CD4-positive, alpha-beta memory T cell (primary cell): ENCODE data around the gene LRP10. TPM values are rescaled to one million over a fixed set of nuclear protein-coding genes. Genes with fewer than 3 reads are reported as not detected.

Source experiments
- CTCF ChIA-PET: fragments of 350-600 bp; sonication (Branson Sonifier 250); formaldehyde crosslinking; loops from one replicate; lab custom pipeline; 2021; ENCODE audit warnings: inconsistent platforms; ENCODE audit not compliant: partially characterized antibody; lab: Charles Lee
- POLR2A ChIA-PET: fragments of 350-600 bp; sonication (Branson Sonifier 250); formaldehyde crosslinking; loops from one replicate; lab custom pipeline; 2021; ENCODE audit not compliant: partially characterized antibody; lab: Charles Lee
- DNase-seq, 5 donors: peaks; one replicate each; pipeline versions ENCODE4 v3.0.0 to v3.0.0-alpha.2; 2020 to 2022; ENCODE audit warnings: mixed read lengths in 1 of 5
- H3K27ac ChIP-seq: one replicate; pipeline ENCODE4 v1.7.0; 2013; ENCODE audit warnings: low read depth, low read length
- H3K27me3 ChIP-seq: 2 replicates; pipeline ENCODE4 v1.7.0; 2013; ENCODE audit warnings: mild to moderate bottlenecking, low read length, moderate library complexity; ENCODE audit not compliant: insufficient read depth
- H3K36me3 ChIP-seq: 2 replicates; pipeline ENCODE4 v1.7.0; 2013; ENCODE audit warnings: mild to moderate bottlenecking, low read length, moderate library complexity; ENCODE audit not compliant: insufficient read depth
- H3K4me1 ChIP-seq: 2 replicates; pipeline ENCODE4 v1.7.0; 2013; ENCODE audit warnings: mild to moderate bottlenecking, low read length, moderate library complexity; ENCODE audit not compliant: insufficient read depth
- H3K4me3 ChIP-seq, 2 donors: one replicate each; pipeline ENCODE4 v1.7.0; 2013; ENCODE audit warnings: low read length in 2 of 2, mild to moderate bottlenecking in 1 of 2
- H3K9me3 ChIP-seq, 2 donors: one replicate each; pipeline ENCODE4 v1.7.0; 2013; ENCODE audit warnings: low read length in 2 of 2, control low read depth in 1 of 2; ENCODE audit not compliant: control insufficient read depth in 1 of 2
- H3K27ac Mint-ChIP-seq, 7 donors: one replicate each; pipeline ENCODE4 v1.8.0; 2020 to 2021; ENCODE audit warnings: mixed read lengths in 7 of 7, mild to moderate bottlenecking in 6 of 7, inconsistent platforms in 3 of 7, moderate library complexity in 3 of 7
- H3K27me3 Mint-ChIP-seq, 2 donors: one replicate each; pipeline ENCODE4 v1.8.0; 2020 to 2021; ENCODE audit warnings: mixed read lengths in 2 of 2
- H3K36me3 Mint-ChIP-seq, 2 donors: one replicate each; pipeline ENCODE4 v1.8.0; 2020 to 2021; ENCODE audit warnings: mixed read lengths in 2 of 2, inconsistent platforms in 1 of 2, mild to moderate bottlenecking in 1 of 2
- H3K4me1 Mint-ChIP-seq, 4 donors: one replicate each; pipeline ENCODE4 v1.8.0; 2020 to 2021; ENCODE audit warnings: mixed read lengths in 4 of 4, mild to moderate bottlenecking in 1 of 4
- H3K4me3 Mint-ChIP-seq, 8 donors: one replicate each; pipeline ENCODE4 v1.8.0; 2020 to 2021; ENCODE audit warnings: mixed read lengths in 8 of 8, mild to moderate bottlenecking in 7 of 8, moderate library complexity in 6 of 8, inconsistent platforms in 3 of 8
- H3K9me3 Mint-ChIP-seq, 8 donors: one replicate each; pipeline ENCODE4 v1.8.0; 2020 to 2021; ENCODE audit warnings: mixed read lengths in 8 of 8, mild to moderate bottlenecking in 5 of 8, inconsistent platforms in 3 of 8, moderate library complexity in 1 of 8
- intact Hi-C: fragments of 100-400 bp; cut with micrococcal nuclease; formaldehyde crosslinking; loops from one replicate; pipeline ENCODE4 v1.15.1; 2023
- polyA plus RNA-seq, 2 donors: library from polyadenylated mRNA; unstranded; fragments of 300-500 nt; fragmentation: Illumina TruSeq; gene quantifications; one replicate each; pipeline ENCODE4 v1.2.3, GENCODE V29; 2021
- total RNA-seq, 2 experiments: library from RNA; stranded (reverse); gene quantifications; one replicate each; pipeline ENCODE4 v1.2.3, GENCODE V29; 2021

LRP10 gene
- total and polyA plus RNA-seq, 4 experiments from 2014 or later, result 92.0 to 118 (median 95.6) TPM

DNA sequence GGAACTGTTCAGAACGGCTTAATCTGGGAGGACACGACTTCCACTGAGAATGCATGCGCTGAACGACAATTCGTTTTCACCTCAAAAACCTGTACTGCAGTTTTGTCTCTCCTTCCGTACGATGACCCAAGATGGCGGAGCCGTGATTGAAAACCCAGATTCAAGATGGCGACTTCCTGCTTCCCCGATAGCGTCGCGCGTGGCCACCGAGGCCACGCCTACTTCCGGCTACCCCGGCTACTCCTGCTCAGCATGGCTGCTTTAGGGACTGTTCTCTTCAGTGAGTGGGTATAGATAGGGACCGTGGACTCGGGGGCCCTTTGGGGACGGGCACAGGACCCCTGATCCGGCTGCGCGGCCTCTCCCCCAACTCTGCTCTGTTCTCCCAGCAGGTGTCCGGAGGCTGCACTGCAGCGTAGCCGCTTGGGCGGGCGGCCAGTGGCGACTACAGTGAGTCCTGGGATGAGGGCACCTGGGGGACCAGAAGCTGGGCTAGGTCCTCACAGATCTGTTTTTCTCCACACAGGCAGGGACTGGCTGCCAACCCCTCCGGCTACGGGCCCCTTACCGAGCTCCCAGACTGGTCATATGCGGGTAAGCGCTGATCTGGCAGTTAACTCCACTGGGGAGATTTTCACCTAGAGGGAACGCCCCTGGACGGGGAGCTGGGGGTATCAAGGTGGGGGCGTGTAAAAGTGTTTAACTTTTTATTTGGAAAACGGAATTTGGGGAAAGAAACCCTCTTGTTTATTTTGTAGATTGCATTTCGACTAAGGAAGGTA lies 41.7 kb upstream of the LRP10 start, which contains the start of gene MRPL52:
Gene MRPL52, plus strand, starts transcription at position 227 of the 782 bp plus-strand sequence. Its CDS starts 26 bp downstream, at position 253.
- ChIA-PET CTCF (interaction anchor here (0.8 to 13.9 kb wide), 11 partner anchors 11 to 259 kb away, joined by 3 to 403 read pairs (median 4); partner anchors contain the start of genes CDH24, DAD1 and RBM23), POLR2A (interaction anchor here (0.7 to 2.5 kb wide), 22 partner anchors 10 to 273 kb away, joined by 3 to 19 read pairs (median 4); partner anchors contain the start of genes ACIN1, C14orf119, DAD1 and HAUS4)
- H3K27ac ChIP-seq, result peak within 1 kb of the TSS; percentile 85
- H3K4me3 Mint-ChIP-seq, result peak within 1 kb of the TSS; percentile 91 to 96 (median 92)
- peaks cover 7% of the 10 kb centered on the region for H3K36me3 ChIP-seq
- peaks cover 0 to 1% of the 10 kb centered on the region in 2 donors for H3K27me3 Mint-ChIP-seq
- peak within 1 kb of the TSS; percentile 96 to 99 (median 98) for H3K27ac Mint-ChIP-seq
- H3K9me3 ChIP-seq, result no peaks in the 10 kb centered on the region
- DNase-seq, result peak; percentile 86 to 93 (median 88)
- no peaks in the 10 kb centered on the region for H3K27me3 ChIP-seq
- peaks cover 18% of the 10 kb centered on the region for H3K4me1 ChIP-seq
- intact Hi-C loops, result loop anchor here (1.0 to 5.0 kb wide), 7 partner anchors 41 to 259 kb away; partner anchors contain the start of genes DAD1, LRP10, OXA1L and PRMT5
- H3K4me3 ChIP-seq, result peak within 1 kb of the TSS; percentile 80 to 85
- H3K9me3 Mint-ChIP-seq, result peaks cover 0 to 3% (median 0%) of the 10 kb centered on the region in 8 donors
- H3K36me3 Mint-ChIP-seq, result peaks cover 15 to 27% of the 10 kb centered on the region in 2 donors
- H3K4me1 Mint-ChIP-seq, result peaks cover 17 to 32% (median 24%) of the 10 kb centered on the region in 4 donors

DNA sequence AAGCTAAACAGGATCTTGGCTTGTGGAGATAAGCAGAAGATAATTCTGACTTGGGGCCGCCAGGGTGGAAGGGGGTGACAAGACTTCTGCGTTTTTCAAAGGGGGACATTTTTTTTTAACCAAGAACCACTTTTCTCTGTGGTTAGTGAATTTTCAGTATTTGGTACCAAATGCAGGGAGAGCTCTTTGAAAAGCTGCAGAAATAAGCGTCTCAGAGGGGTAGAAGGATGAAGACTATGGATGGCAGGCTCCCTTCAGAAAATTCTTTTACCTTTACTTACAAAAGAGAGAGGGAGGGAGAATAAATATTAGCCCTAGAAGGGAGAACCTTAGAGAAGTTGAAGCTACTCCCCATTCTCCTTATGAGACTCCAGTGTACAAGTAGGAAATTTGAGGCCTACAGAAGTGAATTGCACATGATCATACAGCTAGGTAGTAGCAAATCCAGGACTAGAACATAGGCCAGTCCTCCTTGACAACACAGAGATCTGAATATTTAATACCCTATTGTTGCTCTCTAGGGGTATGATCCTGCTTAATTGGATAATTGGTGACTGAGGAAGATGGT lies 41.0 kb upstream of the LRP10 start:
- CTCF ChIA-PET, result interaction anchor here (1.0 to 13.9 kb wide), 10 partner anchors 8 to 260 kb away, joined by 3 to 403 read pairs (median 4); partner anchors contain the start of genes CDH24, DAD1 and RBM23
- intact Hi-C loops, result no loop called here
- H3K4me3 Mint-ChIP-seq, result peak overlapping the region; percentile 91 to 96 (median 92)
- H3K4me1 Mint-ChIP-seq, result peaks cover 17 to 34% (median 25%) of the 10 kb centered on the region in 4 donors
- H3K27me3 ChIP-seq, result no peaks in the 10 kb centered on the region
- POLR2A ChIA-PET, result interaction anchor here (0.7 to 2.5 kb wide), 18 partner anchors 11 to 274 kb away, joined by 3 to 19 read pairs (median 4); partner anchors contain the start of genes ACIN1, C14orf119, DAD1 and HAUS4
- H3K27me3 Mint-ChIP-seq, result peaks cover 0 to 1% of the 10 kb centered on the region in 2 donors
- peaks cover 16% of the 10 kb centered on the region for H3K4me1 ChIP-seq
- H3K36me3 ChIP-seq, result peaks cover 7% of the 10 kb centered on the region
- H3K4me3 ChIP-seq, result peak overlapping the region in 1 of 2 donors; percentile 80
- peaks cover 19 to 34% of the 10 kb centered on the region in 2 donors for H3K36me3 Mint-ChIP-seq
- peaks cover 0 to 3% (median 0%) of the 10 kb centered on the region in 8 donors for H3K9me3 Mint-ChIP-seq
- H3K27ac ChIP-seq, result peak overlapping the region; percentile 85
- peak overlapping the region; percentile 96 to 99 (median 98) for H3K27ac Mint-ChIP-seq
- no peak for DNase-seq
- no peaks in the 10 kb centered on the region for H3K9me3 ChIP-seq

DNA sequence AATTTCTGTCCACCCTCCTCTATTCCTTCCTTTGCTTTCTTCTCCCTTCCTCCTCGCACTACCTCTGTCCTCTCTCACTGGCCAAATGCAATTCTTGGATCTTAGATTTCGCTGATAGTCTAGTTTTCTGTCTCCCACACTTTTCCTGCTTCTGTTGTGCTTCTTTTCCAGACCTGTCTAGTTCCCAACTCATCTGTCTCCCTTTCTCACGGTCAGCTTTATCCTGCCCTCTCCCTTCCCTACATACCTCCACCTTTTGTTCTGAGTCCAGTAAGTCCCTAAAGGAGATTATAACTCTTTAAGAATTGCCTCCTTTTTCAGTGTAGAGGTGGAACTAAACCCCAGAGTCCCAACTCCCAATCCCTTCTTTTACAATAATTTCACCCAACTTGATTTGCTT lies 36.0 kb upstream of the LRP10 start:
- H3K36me3 ChIP-seq, result peaks cover 7% of the 10 kb centered on the region
- DNase-seq, result no peak
- no peaks in the 10 kb centered on the region for H3K9me3 ChIP-seq
- ChIA-PET POLR2A (interaction anchor here (1.0 to 1.3 kb wide), 3 partner anchors 36 to 247 kb away, joined by 3 to 4 read pairs (median 3); partner anchors contain the start of genes DAD1 and LRP10), CTCF (interaction anchor here (0.9 to 3.2 kb wide), 4 partner anchors 12 to 265 kb away, joined by 3 to 23 read pairs (median 6); no protein-coding TSS in a partner anchor)
- H3K27ac ChIP-seq, result no peak overlapping the region
- H3K27me3 ChIP-seq, result peaks cover 13% of the 10 kb centered on the region
- peaks cover 20 to 31% of the 10 kb centered on the region in 2 donors for H3K36me3 Mint-ChIP-seq
- peak overlapping the region in 2 of 8 donors; percentile 14 to 18 for H3K4me3 Mint-ChIP-seq
- H3K4me3 ChIP-seq, result no peak overlapping the region
- H3K27me3 Mint-ChIP-seq, result peaks cover 8 to 20% of the 10 kb centered on the region in 2 donors
- no peaks in the 10 kb centered on the region for H3K9me3 Mint-ChIP-seq
- H3K27ac Mint-ChIP-seq, result peak overlapping the region in 4 of 7 donors; percentile 26 to 71 (median 56)
- H3K4me1 Mint-ChIP-seq, result peaks cover 10 to 26% (median 19%) of the 10 kb centered on the region in 4 donors
- peaks cover 19% of the 10 kb centered on the region for H3K4me1 ChIP-seq
- intact Hi-C loops, result no loop called here

DNA sequence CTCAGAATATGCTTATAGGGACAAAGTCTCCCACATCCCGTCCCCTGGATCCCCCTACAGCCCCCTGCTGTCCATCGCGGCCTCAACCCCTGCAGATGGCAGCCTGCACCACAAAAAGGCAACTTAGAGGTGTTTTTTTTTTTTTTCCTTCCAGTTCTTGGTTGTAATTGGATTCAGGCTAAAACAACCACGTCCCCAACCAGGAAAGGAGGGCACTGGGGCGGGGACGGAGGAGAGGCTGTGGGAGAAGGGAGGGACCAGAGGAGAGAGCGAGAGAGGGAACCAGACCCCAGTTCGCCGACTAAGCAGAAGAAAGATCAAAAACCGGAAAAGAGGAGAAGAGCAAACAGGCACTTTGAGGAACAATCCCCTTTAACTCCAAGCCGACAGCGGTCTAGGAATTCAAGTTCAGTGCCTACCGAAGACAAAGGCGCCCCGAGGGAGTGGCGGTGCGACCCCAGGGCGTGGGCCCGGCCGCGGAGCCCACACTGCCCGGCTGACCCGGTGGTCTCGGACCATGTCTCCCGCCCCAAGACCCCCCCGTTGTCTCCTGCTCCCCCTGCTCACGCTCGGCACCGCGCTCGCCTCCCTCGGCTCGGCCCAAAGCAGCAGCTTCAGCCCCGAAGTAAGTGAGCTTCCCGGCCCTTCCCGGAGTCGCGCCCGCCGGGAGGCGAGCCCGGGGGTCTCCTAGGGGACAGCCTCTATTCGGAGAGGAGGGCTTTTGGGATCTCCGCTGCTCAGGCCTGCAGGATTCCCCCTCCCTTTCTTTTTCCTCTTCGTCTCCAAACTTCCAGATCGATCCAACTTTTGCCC lies 35.0 kb upstream of the LRP10 start, which contains the start of gene MMP14:
Gene MMP14, plus strand, starts transcription at position 285 of the 813 bp plus-strand sequence. Its CDS starts 233 bp downstream, at position 518.
- Histone ChIP-seq H3K4me1 (peaks cover 11% of the 10 kb centered on the region), H3K36me3 (peaks cover 7% of the 10 kb centered on the region), H3K27me3 (peaks cover 13% of the 10 kb centered on the region), H3K9me3 (no peaks in the 10 kb centered on the region), H3K27ac (no peak within 1 kb of the TSS), H3K4me3 (no peak within 1 kb of the TSS)
- Mint-ChIP-seq H3K4me3 (peak within 1 kb of the TSS; percentile 74 to 86 (median 80)), H3K9me3 (no peaks in the 10 kb centered on the region), H3K36me3 (peaks cover 18 to 28% of the 10 kb centered on the region in 2 donors), H3K4me1 (peaks cover 4 to 18% (median 12%) of the 10 kb centered on the region in 4 donors), H3K27ac (peak within 1 kb of the TSS in 4 of 7 donors; percentile 71 to 92 (median 78)), H3K27me3 (peaks cover 8 to 22% of the 10 kb centered on the region in 2 donors)
- no peak for DNase-seq
- intact Hi-C loops, result no loop called here
- ChIA-PET CTCF (interaction anchor here (2.3 to 3.9 kb wide), 3 partner anchors 14 to 266 kb away, joined by 7 to 21 read pairs (median 18); no protein-coding TSS in a partner anchor), POLR2A (interaction anchor here (0.6 to 1.6 kb wide), 4 partner anchors 8 to 280 kb away, joined by 3 to 4 read pairs (median 4); no protein-coding TSS in a partner anchor)

DNA sequence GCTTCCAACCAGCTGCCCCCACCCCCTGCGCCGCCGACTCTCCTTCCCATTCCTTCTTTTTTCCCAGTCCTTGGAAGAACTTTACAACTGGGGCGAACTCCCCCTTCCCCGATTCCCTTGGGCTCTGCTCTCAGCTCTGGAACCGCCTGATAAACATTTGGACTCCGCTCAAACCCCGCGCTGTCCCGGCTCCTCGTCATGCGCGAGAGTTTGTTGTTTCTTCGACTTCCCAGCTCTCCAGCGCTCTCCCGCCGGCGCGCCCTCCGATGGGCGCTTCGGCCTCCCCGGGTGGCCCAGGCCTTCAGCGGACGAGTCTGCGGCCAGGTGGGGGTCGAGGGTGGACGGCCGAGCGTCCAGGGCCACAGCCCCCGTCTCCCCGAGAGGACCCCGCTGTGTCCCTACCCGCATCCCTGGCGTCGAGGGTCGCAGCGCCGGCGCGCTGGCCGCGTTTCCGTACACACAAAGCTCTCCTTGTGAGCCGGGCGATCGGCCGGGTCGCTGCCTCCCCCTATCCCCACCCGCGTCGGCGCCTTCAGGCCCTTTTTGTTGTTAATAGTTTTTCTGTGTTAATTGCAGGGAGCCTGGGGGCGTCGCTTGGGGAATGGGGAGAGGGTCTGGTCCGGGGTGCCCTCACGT lies 34.3 kb upstream of the LRP10 start:
- no peak overlapping the region for H3K27ac ChIP-seq
- POLR2A ChIA-PET, result interaction anchor here (0.6 to 1.6 kb wide), 6 partner anchors 8 to 281 kb away, joined by 3 to 4 read pairs (median 4); no protein-coding TSS in a partner anchor
- intact Hi-C loops, result no loop called here

More for the DNA sequence above, 34.3 kb upstream of the LRP10 start:
- Histone ChIP-seq H3K36me3 (peaks cover 7% of the 10 kb centered on the region), H3K4me3 (no peak overlapping the region), H3K27me3 (peaks cover 13% of the 10 kb centered on the region), H3K4me1 (peaks cover 11% of the 10 kb centered on the region), H3K9me3 (no peaks in the 10 kb centered on the region)
- peaks cover 1 to 15% (median 8%) of the 10 kb centered on the region in 4 donors for H3K4me1 Mint-ChIP-seq
- CTCF ChIA-PET, result interaction anchor here (1.4 to 3.9 kb wide), 4 partner anchors 14 to 178 kb away, joined by 3 to 21 read pairs (median 14); no protein-coding TSS in a partner anchor
- H3K36me3 Mint-ChIP-seq, result peaks cover 12 to 26% of the 10 kb centered on the region in 2 donors
- peak overlapping the region in 3 of 7 donors; percentile 77 to 92 (median 80) for H3K27ac Mint-ChIP-seq
- peaks cover 8 to 25% of the 10 kb centered on the region in 2 donors for H3K27me3 Mint-ChIP-seq
- DNase-seq, result no peak
- peak overlapping the region; percentile 74 to 86 (median 80) for H3K4me3 Mint-ChIP-seq
- no peaks in the 10 kb centered on the region for H3K9me3 Mint-ChIP-seq
